ENCODE data around the gene NPAS2. TPM values are rescaled to one million over a fixed set of nuclear protein-coding genes. Genes with fewer than 3 reads are reported as not detected.

The NPAS2 gene
- total RNA-seq, 4 donors from 2014 or later, result 7.7 to 83.2 (median 15.1) TPM

DNA sequence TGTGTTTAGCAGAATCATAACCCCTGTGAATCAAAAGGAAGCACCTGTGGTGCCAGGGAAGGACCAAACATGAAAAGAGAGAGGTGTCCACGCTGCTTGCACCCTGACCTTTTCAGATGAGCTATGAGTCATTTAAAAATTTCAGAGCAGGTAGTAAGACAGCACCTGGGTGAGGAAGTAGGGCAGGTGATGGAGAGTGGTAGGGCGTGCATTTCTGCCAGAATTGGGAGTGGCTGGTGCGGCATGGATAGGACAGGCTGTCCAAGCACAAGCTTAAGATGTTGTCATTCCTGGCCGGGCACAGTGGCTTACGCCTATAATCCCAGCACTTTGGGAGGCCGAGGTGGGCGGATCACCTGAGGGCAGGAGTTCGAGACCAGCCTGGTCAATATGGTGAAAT lies 36.8 kb downstream of the NPAS2 start:
- Histone ChIP-seq H3K27ac (no peak overlapping the region), H3K4me1 (no peaks in the 10 kb centered on the region), H3K9me3 (no peaks in the 10 kb centered on the region), H3K27me3 (no peaks in the 10 kb centered on the region), H3K4me3 (no peak overlapping the region), H3K36me3 (no peaks in the 10 kb centered on the region)
- TF ChIP-seq, protein P1, sequence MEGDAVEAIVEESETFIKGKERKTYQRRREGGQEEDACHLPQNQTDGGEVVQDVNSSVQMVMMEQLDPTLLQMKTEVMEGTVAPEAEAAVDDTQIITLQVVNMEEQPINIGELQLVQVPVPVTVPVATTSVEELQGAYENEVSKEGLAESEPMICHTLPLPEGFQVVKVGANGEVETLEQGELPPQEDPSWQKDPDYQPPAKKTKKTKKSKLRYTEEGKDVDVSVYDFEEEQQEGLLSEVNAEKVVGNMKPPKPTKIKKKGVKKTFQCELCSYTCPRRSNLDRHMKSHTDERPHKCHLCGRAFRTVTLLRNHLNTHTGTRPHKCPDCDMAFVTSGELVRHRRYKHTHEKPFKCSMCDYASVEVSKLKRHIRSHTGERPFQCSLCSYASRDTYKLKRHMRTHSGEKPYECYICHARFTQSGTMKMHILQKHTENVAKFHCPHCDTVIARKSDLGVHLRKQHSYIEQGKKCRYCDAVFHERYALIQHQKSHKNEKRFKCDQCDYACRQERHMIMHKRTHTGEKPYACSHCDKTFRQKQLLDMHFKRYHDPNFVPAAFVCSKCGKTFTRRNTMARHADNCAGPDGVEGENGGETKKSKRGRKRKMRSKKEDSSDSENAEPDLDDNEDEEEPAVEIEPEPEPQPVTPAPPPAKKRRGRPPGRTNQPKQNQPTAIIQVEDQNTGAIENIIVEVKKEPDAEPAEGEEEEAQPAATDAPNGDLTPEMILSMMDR (IDR thresholded peaks at IDR 0.05), result no peak
- no peak for TF ChIP-seq POLR2A (IDR thresholded peaks at IDR 0.05)
- no peak for TF ChIP-seq EP300 (IDR thresholded peaks at IDR 0.05)
- 87 to 92% methylated on average over 8 of the region's 8 CpGs for WGBS, 2 donors
- no peak for DNase-seq (ENCODE audit: low spot score in 2 of 2)

DNA sequence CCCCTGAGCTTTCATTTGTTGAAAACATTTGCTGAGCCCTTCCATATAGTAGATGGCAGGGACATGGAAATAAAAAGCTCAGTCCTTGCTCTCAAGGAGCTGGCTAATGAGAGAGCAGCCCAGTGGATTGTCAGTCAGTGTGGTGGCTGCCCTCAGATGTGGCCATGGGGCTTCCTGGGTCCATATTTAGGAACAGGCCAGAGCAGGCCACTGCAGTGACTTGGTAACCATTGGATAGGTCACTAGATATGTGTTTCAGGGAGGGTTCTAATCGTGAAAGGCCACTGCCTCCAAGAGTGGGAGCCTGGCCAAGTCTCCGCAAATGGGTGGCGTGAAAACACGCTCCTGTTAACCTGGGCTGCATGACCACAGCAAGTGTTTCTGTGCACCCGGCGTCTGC lies 37.4 kb downstream of the NPAS2 start:
- no peak for TF ChIP-seq POLR2A (IDR thresholded peaks at IDR 0.05)
- no peak for TF ChIP-seq EP300 (IDR thresholded peaks at IDR 0.05)
- TF ChIP-seq, protein P1 (IDR thresholded peaks at IDR 0.05), result no peak
- 53 to 75% methylated on average over 6 of the region's 6 CpGs for WGBS, 2 donors
- no peak overlapping the region for H3K4me3 ChIP-seq
- no peaks in the 10 kb centered on the region for H3K4me1 ChIP-seq
- no peaks in the 10 kb centered on the region for H3K36me3 ChIP-seq
- DNase-seq (ENCODE audit: low spot score in 2 of 2), result no peak
- no peaks in the 10 kb centered on the region for H3K9me3 ChIP-seq
- no peak overlapping the region for H3K27ac ChIP-seq
- H3K27me3 ChIP-seq, result no peaks in the 10 kb centered on the region

DNA sequence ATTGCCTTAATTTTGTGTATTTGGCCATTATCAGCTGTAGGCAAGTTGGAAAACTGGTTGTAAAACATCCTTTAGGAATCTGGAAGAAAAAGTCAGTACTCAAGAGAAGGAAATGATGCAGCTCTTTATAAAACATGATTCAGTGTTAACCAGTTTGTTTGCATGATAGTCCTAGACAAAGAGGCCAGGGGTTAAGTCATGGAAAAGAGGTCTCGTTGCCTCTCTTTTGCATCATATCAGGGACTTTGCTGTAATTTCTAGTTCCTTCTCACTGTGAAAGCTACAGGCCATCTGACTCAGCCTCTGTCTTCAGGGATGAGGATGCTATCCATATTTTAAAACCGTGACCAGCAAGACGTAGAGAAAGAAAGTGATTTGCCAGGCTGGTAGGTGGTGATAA lies 38.0 kb downstream of the NPAS2 start:
- TF ChIP-seq EP300 (IDR thresholded peaks at IDR 0.05) (no peak), POLR2A (IDR thresholded peaks at IDR 0.05) (no peak)
- TF ChIP-seq, protein P1 (IDR thresholded peaks at IDR 0.05), result no peak
- H3K4me3 ChIP-seq, result no peak overlapping the region
- H3K4me1 ChIP-seq, result no peaks in the 10 kb centered on the region
- no peaks in the 10 kb centered on the region for H3K36me3 ChIP-seq
- DNase-seq (ENCODE audit: low spot score in 2 of 2), result no peak
- no peaks in the 10 kb centered on the region for H3K27me3 ChIP-seq
- no peaks in the 10 kb centered on the region for H3K9me3 ChIP-seq
- 74 to 76% methylated on average over 3 of the region's 3 CpGs for WGBS, 2 donors
- no peak overlapping the region for H3K27ac ChIP-seq

DNA sequence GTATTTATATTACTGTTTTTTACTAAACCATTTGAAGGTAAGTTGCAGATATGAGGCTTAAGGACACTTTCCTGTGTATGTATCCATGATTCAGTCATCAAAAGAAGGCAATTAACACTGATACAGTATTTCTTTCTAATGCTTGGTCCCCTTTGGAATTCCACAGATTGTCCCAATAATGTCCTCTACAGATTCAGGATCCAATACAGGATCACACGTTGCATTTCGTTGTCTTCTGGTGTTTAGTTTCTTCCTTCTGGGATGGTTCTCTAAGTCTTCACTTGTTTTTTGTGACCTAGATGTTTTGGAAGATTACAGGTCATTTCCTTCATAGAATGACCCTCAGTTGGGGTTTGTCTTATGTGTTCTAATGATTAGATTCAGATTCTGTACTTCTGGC lies 40.0 kb downstream of the NPAS2 start:
- TF ChIP-seq POLR2A (IDR thresholded peaks at IDR 0.05) (no peak), EP300 (IDR thresholded peaks at IDR 0.05) (no peak)
- TF ChIP-seq, protein P1 (IDR thresholded peaks at IDR 0.05), result no peak
- 82 to 83% methylated on average over 2 of the region's 2 CpGs for WGBS, 2 donors
- H3K36me3 ChIP-seq, result no peaks in the 10 kb centered on the region

DNA sequence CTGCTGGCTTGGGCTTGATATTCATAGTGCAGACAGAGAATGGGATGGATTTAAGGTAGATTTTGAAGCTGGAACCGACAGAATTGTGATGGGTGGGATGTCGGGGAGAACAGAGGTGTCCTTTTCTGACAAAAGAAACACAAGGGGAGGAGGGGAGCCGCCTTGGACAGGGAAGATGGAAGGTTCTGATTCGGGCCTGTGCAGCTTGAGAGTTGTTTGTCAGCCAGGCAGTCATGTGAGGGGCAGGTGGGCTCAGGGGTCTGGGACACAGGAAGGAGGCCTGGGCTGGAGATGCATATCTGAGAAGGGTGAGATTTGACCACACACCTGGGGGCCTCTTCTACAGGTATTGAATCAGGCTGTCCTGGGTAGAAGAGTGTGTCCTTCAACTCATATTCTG lies 41.4 kb downstream of the NPAS2 start:
- no peak for TF ChIP-seq POLR2A (IDR thresholded peaks at IDR 0.05)
- TF ChIP-seq, protein P1 (IDR thresholded peaks at IDR 0.05), result no peak

More for the DNA sequence above, 40.0 kb downstream of the NPAS2 start:
- Histone ChIP-seq H3K9me3 (no peaks in the 10 kb centered on the region), H3K27me3 (no peaks in the 10 kb centered on the region), H3K27ac (no peak overlapping the region), H3K4me3 (no peak overlapping the region), H3K4me1 (no peaks in the 10 kb centered on the region)
- DNase-seq (ENCODE audit: low spot score in 2 of 2), result no peak

More for the DNA sequence above, 41.4 kb downstream of the NPAS2 start:
- no peak for DNase-seq (ENCODE audit: low spot score in 2 of 2)
- Histone ChIP-seq H3K4me1 (no peaks in the 10 kb centered on the region), H3K27ac (no peak overlapping the region), H3K36me3 (no peaks in the 10 kb centered on the region), H3K9me3 (no peaks in the 10 kb centered on the region), H3K27me3 (no peaks in the 10 kb centered on the region), H3K4me3 (no peak overlapping the region)
- WGBS, 2 donors, result 89 to 91% methylated on average over 4 of the region's 4 CpGs

Measured in tibial nerve (tissue), 4 donors.